Stimulated activated naive B cell treated with anti-CD40 and anti-IgM and Interleukin-4, amounts not matched to agents 10 μg/mL and 1 μg/mL and 100 μg/mL, for 72 hours (primary cell): ENCODE measurements around the gene DMRTC1.
"Not testable (repeated sequence)": the region's sequence is repeated elsewhere in the genome, so short reads cannot be mapped to it uniquely, and the experiment has no call there.

ENCODE experiments used
- ATAC-seq, 2 donors: fragments of 150-1000 bp; cut with Tn5 transposase; replicated peaks; 2 replicates each; pipeline ENCODE4 v1.10.0; 2021; ENCODE audit warnings: moderate library complexity in 1 of 2
- DNase-seq: peaks from one replicate; pipeline ENCODE4 v3.0.0; 2021
- H3K27ac Mint-ChIP-seq: one replicate; pipeline ENCODE4 v1.8.0; 2022; ENCODE audit warnings: mild to moderate bottlenecking, mixed read lengths
- H3K27me3 Mint-ChIP-seq, 2 donors: one replicate each; pipeline ENCODE4 v1.8.0; 2022; ENCODE audit warnings: mixed read lengths in 2 of 2
- H3K36me3 Mint-ChIP-seq, 2 donors: one replicate each; pipeline ENCODE4 v1.8.0; 2022; ENCODE audit warnings: mixed read lengths in 2 of 2, mild to moderate bottlenecking in 1 of 2
- H3K4me1 Mint-ChIP-seq, 2 donors: one replicate each; pipeline ENCODE4 v1.8.0; 2022; ENCODE audit warnings: mixed read lengths in 2 of 2, mild to moderate bottlenecking in 1 of 2
- H3K4me3 Mint-ChIP-seq, 2 donors: one replicate each; pipeline ENCODE4 v1.8.0; 2022; ENCODE audit warnings: mild to moderate bottlenecking in 2 of 2, mixed read lengths in 2 of 2, moderate library complexity in 1 of 2
- H3K9me3 Mint-ChIP-seq, 2 donors: one replicate each; pipeline ENCODE4 v1.8.0; 2022; ENCODE audit warnings: mixed read lengths in 2 of 2, mild to moderate bottlenecking in 1 of 2

The DMRTC1 gene, protein sequence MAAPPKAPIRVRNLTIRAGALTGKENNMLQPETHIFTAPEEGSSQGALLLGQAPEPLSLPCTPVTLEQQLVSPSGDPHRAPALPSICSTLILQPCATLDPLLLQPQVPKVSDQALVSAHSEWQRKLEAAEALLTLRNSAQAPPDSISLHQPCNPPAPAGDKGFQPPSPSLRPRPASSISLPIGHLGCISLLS

DNA sequence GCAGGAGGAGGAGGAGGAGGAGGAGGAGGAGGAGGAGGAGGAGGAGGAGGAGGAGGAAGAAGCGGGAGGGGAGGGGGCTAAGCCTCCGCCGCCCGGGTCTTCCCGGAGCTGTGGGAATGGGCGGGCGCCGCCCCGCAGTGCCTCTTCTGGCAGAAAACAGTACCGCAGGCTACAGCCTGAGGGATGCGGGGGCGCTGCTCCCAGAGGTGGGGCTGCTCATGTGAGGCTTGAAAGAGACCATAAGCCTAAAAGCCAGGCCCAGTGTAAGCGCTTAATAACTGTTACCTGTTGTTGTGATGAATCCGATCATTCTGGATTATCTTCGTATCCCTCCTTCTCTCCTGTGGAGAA, at the start of gene DMRTC1:
Gene DMRTC1 (minus strand): TSS at position 19 of the 351 bp plus-strand sequence. CDS start 68,143 bp downstream, outside the sequence.
- H3K36me3 Mint-ChIP-seq, H3K4me3 Mint-ChIP-seq, H3K27ac Mint-ChIP-seq, DNase-seq, H3K4me1 Mint-ChIP-seq, H3K27me3 Mint-ChIP-seq, H3K9me3 Mint-ChIP-seq: not testable (repeated sequence)
- ATAC-seq: peak; percentile 81 to 85

GRCh38 chrX:72980894-72981469, 37.3 kb upstream of the DMRTC1 start:
- H3K27ac Mint-ChIP-seq, DNase-seq, H3K4me1 Mint-ChIP-seq, H3K27me3 Mint-ChIP-seq, H3K9me3 Mint-ChIP-seq, H3K36me3 Mint-ChIP-seq, ATAC-seq, H3K4me3 Mint-ChIP-seq: not testable (repeated sequence)

- not testable (repeated sequence) for H3K36me3 Mint-ChIP-seq, H3K27me3 Mint-ChIP-seq, ATAC-seq, H3K27ac Mint-ChIP-seq, H3K4me1 Mint-ChIP-seq, H3K9me3 Mint-ChIP-seq, H3K4me3 Mint-ChIP-seq, DNase-seq
These were observed 31.2 kb upstream of the DMRTC1 start for GRCh38 chrX:72974885-72975284.

- not testable (repeated sequence) for H3K4me1 Mint-ChIP-seq, ATAC-seq, H3K36me3 Mint-ChIP-seq, H3K27me3 Mint-ChIP-seq, H3K4me3 Mint-ChIP-seq, DNase-seq, H3K9me3 Mint-ChIP-seq, H3K27ac Mint-ChIP-seq
These were observed 28.2 kb upstream of the DMRTC1 start for GRCh38 chrX:72971859-72972258.

DNA sequence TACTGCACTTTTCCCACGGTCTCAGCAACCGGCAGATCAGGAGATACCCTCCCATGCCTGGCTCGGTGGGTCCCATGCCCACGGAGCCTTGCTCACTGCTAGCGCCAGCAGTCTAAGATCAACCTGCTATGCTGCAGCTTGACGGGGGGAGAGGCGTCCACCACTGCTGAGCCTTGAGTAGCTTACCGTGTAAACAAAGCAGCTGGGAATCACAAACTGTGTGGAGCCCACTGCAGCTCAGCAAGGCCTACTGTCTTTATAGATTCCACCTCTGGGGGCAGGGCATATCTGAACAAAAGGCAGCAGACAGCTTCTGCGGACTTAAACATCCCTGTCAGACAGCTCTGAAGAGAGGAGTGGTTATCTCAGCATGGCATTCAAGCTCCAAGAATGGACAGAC, 16.3 kb upstream of the DMRTC1 start:
- not testable (repeated sequence) for H3K27me3 Mint-ChIP-seq, H3K4me1 Mint-ChIP-seq, H3K36me3 Mint-ChIP-seq, H3K9me3 Mint-ChIP-seq, H3K27ac Mint-ChIP-seq, H3K4me3 Mint-ChIP-seq, ATAC-seq, DNase-seq

DNA sequence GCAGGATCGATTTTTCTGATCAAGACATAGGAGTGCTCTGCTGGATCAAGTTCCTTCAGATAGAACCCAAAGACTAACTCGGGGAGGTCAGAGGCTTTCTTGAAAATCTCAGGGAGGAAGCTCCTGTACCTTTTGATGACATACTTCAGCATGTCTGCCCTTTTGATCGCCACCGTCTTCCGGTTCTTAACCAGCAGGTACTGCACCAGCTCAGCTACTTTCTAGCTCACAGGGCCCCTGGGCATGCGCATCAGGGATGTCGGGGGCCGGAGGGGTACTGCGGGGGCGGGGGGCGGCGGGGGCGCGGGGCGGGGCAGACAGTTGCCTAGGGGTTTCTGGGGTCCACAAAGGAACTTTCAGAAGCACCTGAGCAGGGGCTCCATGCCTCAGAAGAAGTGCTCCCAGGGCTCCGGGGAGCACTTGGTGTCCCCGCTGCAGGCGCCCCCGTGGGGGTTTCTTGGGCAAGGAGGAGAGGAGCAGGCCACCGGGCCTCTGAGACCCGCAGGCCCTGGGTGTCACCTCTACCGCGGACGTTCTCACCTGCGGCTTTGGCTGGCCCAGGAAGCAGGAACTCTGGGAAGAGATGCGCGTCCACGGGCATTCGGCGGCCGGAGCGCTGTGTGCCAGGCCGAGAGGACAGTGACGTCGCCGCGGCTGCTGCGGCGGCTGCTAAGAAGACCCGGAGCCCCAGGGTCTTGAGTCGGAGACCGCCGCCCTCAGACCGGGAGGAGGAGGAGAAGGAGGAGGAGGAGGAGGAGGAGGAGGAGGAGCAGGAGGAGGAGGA, 410 bp downstream of the DMRTC1 start:
- peak; percentile 87 to 88 for ATAC-seq
- not testable (repeated sequence) for H3K4me3 Mint-ChIP-seq, H3K27me3 Mint-ChIP-seq, H3K4me1 Mint-ChIP-seq, H3K9me3 Mint-ChIP-seq, H3K36me3 Mint-ChIP-seq, DNase-seq, H3K27ac Mint-ChIP-seq

DNA sequence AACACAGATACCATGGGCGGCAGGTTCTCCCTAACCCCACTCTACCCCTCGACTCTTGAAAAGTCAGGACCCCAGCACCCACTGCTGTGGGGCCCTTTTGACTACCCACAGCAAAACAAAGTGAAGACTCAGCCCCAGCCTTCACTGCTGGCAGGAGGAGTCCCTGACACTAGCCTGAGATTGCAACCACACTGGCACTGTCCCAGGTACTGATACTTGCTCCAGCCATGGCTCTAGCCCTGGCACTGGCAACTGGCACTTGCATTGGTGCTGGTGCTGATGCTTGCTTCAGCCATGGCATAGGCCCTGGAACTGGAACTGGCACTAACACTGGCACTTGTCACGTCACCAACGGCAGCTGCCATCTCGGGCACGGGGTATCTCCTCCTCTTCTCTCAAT, 1.4 kb downstream of the DMRTC1 start:
- H3K4me3 Mint-ChIP-seq, H3K4me1 Mint-ChIP-seq, DNase-seq, H3K36me3 Mint-ChIP-seq, H3K27me3 Mint-ChIP-seq, ATAC-seq, H3K9me3 Mint-ChIP-seq, H3K27ac Mint-ChIP-seq: not testable (repeated sequence)

GRCh38 chrX:72937906-72938305, 5.7 kb downstream of the DMRTC1 start, which contains the start of gene FAM236A:
Gene FAM236A, plus strand, starts transcription at chrX:72938206. Its CDS starts 57 bp downstream, at chrX:72938263.
- not testable (repeated sequence) for H3K4me1 Mint-ChIP-seq, ATAC-seq, H3K27me3 Mint-ChIP-seq, H3K36me3 Mint-ChIP-seq, DNase-seq, H3K9me3 Mint-ChIP-seq, H3K4me3 Mint-ChIP-seq, H3K27ac Mint-ChIP-seq

GRCh38 chrX:72936882-72937455, 6.7 kb downstream of the DMRTC1 start:
- H3K27ac Mint-ChIP-seq, H3K4me1 Mint-ChIP-seq, H3K9me3 Mint-ChIP-seq, DNase-seq, ATAC-seq, H3K27me3 Mint-ChIP-seq, H3K36me3 Mint-ChIP-seq, H3K4me3 Mint-ChIP-seq: not testable (repeated sequence)

DNA sequence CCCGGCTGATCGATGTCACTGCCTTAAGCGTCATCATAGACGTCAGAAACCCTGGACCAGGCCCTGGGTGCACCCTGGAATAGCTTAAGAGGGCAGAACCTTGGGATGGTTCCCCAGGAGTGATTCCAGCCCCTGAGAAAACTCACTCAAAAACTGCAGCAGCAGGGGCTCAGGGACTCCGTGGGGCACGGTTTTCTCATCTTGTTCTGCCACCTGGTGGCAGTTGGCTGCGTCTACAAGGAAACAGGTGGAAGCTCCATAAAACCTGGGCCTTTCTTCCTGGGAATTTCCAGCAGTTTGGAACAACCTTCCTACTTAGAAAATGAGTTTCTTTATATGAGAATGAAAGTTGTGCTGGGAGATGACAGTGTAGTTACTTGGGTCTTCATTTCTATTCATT, 7.2 kb downstream of the DMRTC1 start:
- not testable (repeated sequence) for H3K36me3 Mint-ChIP-seq, H3K9me3 Mint-ChIP-seq, DNase-seq, H3K27me3 Mint-ChIP-seq, ATAC-seq, H3K27ac Mint-ChIP-seq, H3K4me3 Mint-ChIP-seq, H3K4me1 Mint-ChIP-seq

- H3K27ac Mint-ChIP-seq, H3K36me3 Mint-ChIP-seq, DNase-seq, H3K4me1 Mint-ChIP-seq, H3K27me3 Mint-ChIP-seq, H3K4me3 Mint-ChIP-seq, H3K9me3 Mint-ChIP-seq: not testable (repeated sequence)
- peak in 1 of 2 donors; percentile 39 for ATAC-seq
These were observed 11.4 kb downstream of the DMRTC1 start for GRCh38 chrX:72932283-72932682.

GRCh38 chrX:72916096-72916495, 27.5 kb downstream of the DMRTC1 start:
- not testable (repeated sequence) for ATAC-seq, H3K27ac Mint-ChIP-seq, H3K36me3 Mint-ChIP-seq, H3K4me3 Mint-ChIP-seq, DNase-seq, H3K4me1 Mint-ChIP-seq, H3K9me3 Mint-ChIP-seq, H3K27me3 Mint-ChIP-seq

- not testable (repeated sequence) for DNase-seq
These were observed 31.3 kb downstream of the DMRTC1 start, which contains the start of gene FAM236C for GRCh38 chrX:72912315-72912714. Gene FAM236C, plus strand, starts transcription at chrX:72912615. Its CDS starts 100 bp downstream, at chrX:72912715.

DNA sequence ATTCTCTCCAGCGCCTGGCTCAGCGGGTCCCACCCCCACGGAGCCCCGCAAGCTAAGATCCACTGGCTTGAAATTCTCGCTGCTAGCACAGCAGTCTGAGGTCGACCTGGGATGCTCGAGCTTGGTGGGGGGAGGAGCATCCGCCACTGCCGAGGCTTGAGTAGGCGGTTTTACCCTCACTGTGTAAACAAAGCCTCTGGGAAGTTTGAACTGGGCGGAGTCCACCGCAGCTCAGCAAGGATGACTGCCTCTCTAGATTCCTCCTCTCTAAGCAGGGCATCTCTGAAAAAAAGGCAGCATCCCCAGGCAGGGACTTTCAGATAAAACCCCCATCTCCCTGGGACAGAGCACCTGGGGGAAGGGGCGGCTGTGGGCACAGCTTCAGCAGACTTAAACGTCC, 53.9 kb downstream of the DMRTC1 start:
- H3K36me3 Mint-ChIP-seq, H3K27me3 Mint-ChIP-seq, DNase-seq, H3K27ac Mint-ChIP-seq, ATAC-seq, H3K4me1 Mint-ChIP-seq, H3K9me3 Mint-ChIP-seq, H3K4me3 Mint-ChIP-seq: not testable (repeated sequence)

More at GRCh38 chrX:72912315-72912714, 31.3 kb downstream of the DMRTC1 start, which contains the start of gene FAM236C:
- not testable (repeated sequence) for H3K36me3 Mint-ChIP-seq, H3K4me3 Mint-ChIP-seq, H3K27me3 Mint-ChIP-seq, ATAC-seq, H3K9me3 Mint-ChIP-seq, H3K27ac Mint-ChIP-seq, H3K4me1 Mint-ChIP-seq

DNA sequence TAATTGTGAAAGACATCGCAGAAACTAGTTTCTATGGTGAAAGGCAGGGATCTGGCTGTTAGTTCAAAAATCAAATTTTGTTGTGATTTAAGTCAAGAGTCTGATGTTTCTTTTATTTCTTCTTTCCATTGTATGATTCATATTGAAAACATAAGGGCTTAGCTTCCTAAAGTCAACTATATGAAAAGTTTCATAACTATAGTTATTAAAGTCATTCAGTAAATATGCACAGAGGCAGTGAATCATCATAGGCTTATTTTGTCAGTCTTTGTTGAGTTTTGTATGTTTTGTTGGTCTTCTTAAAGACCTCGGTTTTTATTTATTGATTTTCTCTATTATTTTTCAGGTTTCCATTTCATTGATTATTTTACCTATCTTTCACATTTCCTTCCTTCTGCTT, 60.7 kb downstream of the DMRTC1 start:
- H3K27ac Mint-ChIP-seq, DNase-seq, H3K27me3 Mint-ChIP-seq, H3K36me3 Mint-ChIP-seq, ATAC-seq, H3K9me3 Mint-ChIP-seq, H3K4me3 Mint-ChIP-seq, H3K4me1 Mint-ChIP-seq: not testable (repeated sequence)
